Caco-2 (cell line): ENCODE results near the gene SAMM50. TPM values are rescaled to one million over a fixed set of nuclear protein-coding genes. Genes with fewer than 3 reads are reported as not detected.

Source experiments
- BruUV-seq: library from RNA; stranded (reverse); fragments of 400-500 nt; replicated peaks from 2 replicates; lab custom pipeline; 2021; lab: Mats Ljungman, UMichigan
- CTCF ChIA-PET: fragments of 300-600 bp; sonication (Branson Sonifier 250); formaldehyde crosslinking; loops from one replicate; lab custom pipeline; 2022; ENCODE audit warnings: antibody characterized with exemption; lab: Charles Lee
- POLR2A ChIA-PET: fragments of 300-600 bp; sonication (Branson Sonifier 250); formaldehyde crosslinking; loops from one replicate; lab custom pipeline; 2022; ENCODE audit warnings: antibody characterized with exemption; lab: Charles Lee
- DNase-seq, 2 experiments: peaks; one replicate each; pipeline versions ENCODE4 v3.0.0 to v3.0.0-alpha.2; 2020 to 2022
- H3K27me3 ChIP-seq: replicated peaks from 2 replicates; pipeline ENCODE4 v1.6.0; 2011; ENCODE audit warnings: low read length; ENCODE audit not compliant: control insufficient read depth, insufficient read depth
- H3K36me3 ChIP-seq: 2 replicates; pipeline ENCODE4 v1.5.1; 2011; ENCODE audit warnings: low read length; ENCODE audit not compliant: control insufficient read depth, insufficient read depth
- H3K4me1 ChIP-seq: fragments of 250-450 bp; sonication (Bioruptor Pico); 2 replicates; pipeline ENCODE4 v1.5.1; 2020; ENCODE audit warnings: mild to moderate bottlenecking
- H3K4me3 ChIP-seq: 2 replicates; pipeline ENCODE4 v1.5.1; 2011; ENCODE audit warnings: low read depth, mild to moderate bottlenecking, control low read depth, low read length
- H3K9me3 ChIP-seq: fragments of 250-450 bp; sonication (Bioruptor Pico); 2 replicates; pipeline ENCODE4 v1.5.1; 2020; ENCODE audit warnings: mild to moderate bottlenecking, moderate library complexity
- H3K27ac Mint-ChIP-seq: one replicate; pipeline ENCODE4 v1.8.0; 2022; ENCODE audit warnings: mixed read lengths; ENCODE audit not compliant: unreplicated experiment
- H3K27me3 Mint-ChIP-seq: one replicate; pipeline ENCODE4 v1.8.0; 2022; ENCODE audit warnings: mixed read lengths; ENCODE audit not compliant: insufficient read depth, unreplicated experiment
- H3K36me3 Mint-ChIP-seq: one replicate; pipeline ENCODE4 v1.8.0; 2022; ENCODE audit warnings: mild to moderate bottlenecking, mixed read lengths; ENCODE audit not compliant: insufficient read depth, unreplicated experiment
- H3K4me1 Mint-ChIP-seq: one replicate; pipeline ENCODE4 v1.8.0; 2022; ENCODE audit warnings: low read depth, mixed read lengths; ENCODE audit not compliant: unreplicated experiment
- H3K4me3 Mint-ChIP-seq: one replicate; pipeline ENCODE4 v1.8.0; 2022; ENCODE audit warnings: mild to moderate bottlenecking, moderate library complexity, mixed read lengths; ENCODE audit not compliant: unreplicated experiment
- H3K9me3 Mint-ChIP-seq: one replicate; pipeline ENCODE4 v1.8.0; 2022; ENCODE audit warnings: mixed read lengths; ENCODE audit not compliant: unreplicated experiment
- intact Hi-C: fragments of 100-400 bp; cut with micrococcal nuclease; formaldehyde crosslinking; loops from one replicate; pipeline ENCODE4 v1.10.0; 2022; ENCODE audit not compliant: unreplicated experiment
- total RNA-seq: library from RNA; stranded (reverse); gene quantifications from 2 replicates; pipeline ENCODE4 v1.2.3, GENCODE V29; 2022
- TF ChIP-seq, protein P1 (sequence below), 2 experiments: fragments of 200-600 bp in 1 of 2; IDR thresholded peaks; 1 replicate in 1 of 2; 2 replicates in 1 of 2; pipeline versions ENCODE4 v1.5.1 to v1.8.0; 2011 to 2022; ENCODE audit warnings: antibody characterized with exemption in 1 of 2, control low read depth in 1 of 2, inconsistent platforms in 1 of 2, low read depth in 1 of 2, low read length in 1 of 2, mild to moderate bottlenecking in 1 of 2, moderate library complexity in 1 of 2; ENCODE audit not compliant: insufficient read depth in 1 of 2, severe bottlenecking in 1 of 2, unreplicated experiment in 1 of 2

SAMM50 gene
- total RNA-seq, 1 experiment from 2014 or later: 66.4 TPM

DNA sequence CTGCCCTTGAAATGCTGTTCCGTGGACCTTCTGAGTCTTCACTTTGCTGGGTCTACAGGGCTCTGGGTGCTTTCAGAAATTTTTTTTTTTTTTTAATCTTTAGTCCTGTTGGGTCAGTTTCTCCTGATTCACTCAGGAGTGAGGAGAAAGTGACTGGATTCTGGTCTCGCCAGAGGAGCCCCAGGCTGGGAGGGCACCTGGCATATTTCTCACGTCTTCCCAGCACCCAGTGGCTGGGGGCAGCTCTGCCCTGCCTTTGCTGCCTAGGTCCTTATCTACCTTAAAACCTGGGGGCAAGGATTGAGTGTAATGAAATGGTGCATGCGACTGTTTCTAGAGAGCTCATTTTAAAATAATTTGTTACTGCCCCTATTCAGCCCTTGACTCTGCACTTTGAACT, 23.3 kb downstream of the SAMM50 start:
- H3K27me3 Mint-ChIP-seq: no peaks in the 10 kb centered on the region
- POLR2A ChIA-PET: no interaction called here
- H3K27ac Mint-ChIP-seq: no peak overlapping the region
- H3K4me3 Mint-ChIP-seq: no peak overlapping the region
- peaks cover 2% of the 10 kb centered on the region; the same call in 1 of the 2 replicates for H3K36me3 ChIP-seq
- no peaks in the 10 kb centered on the region for H3K27me3 ChIP-seq
- H3K4me3 ChIP-seq: no peak overlapping the region
- H3K36me3 Mint-ChIP-seq: peaks cover 56% of the 10 kb centered on the region
- no peak for DNase-seq
- intact Hi-C loops: no loop called here
- no peaks in the 10 kb centered on the region for H3K4me1 ChIP-seq
- CTCF ChIA-PET: no interaction called here
- TF ChIP-seq, protein P1, sequence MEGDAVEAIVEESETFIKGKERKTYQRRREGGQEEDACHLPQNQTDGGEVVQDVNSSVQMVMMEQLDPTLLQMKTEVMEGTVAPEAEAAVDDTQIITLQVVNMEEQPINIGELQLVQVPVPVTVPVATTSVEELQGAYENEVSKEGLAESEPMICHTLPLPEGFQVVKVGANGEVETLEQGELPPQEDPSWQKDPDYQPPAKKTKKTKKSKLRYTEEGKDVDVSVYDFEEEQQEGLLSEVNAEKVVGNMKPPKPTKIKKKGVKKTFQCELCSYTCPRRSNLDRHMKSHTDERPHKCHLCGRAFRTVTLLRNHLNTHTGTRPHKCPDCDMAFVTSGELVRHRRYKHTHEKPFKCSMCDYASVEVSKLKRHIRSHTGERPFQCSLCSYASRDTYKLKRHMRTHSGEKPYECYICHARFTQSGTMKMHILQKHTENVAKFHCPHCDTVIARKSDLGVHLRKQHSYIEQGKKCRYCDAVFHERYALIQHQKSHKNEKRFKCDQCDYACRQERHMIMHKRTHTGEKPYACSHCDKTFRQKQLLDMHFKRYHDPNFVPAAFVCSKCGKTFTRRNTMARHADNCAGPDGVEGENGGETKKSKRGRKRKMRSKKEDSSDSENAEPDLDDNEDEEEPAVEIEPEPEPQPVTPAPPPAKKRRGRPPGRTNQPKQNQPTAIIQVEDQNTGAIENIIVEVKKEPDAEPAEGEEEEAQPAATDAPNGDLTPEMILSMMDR (IDR thresholded peaks at IDR 0.05; ENCODE audit: insufficient read depth in 1 of 2, low read depth in 1 of 2, low read length in 1 of 2, severe bottlenecking in 1 of 2, unreplicated experiment in 1 of 2): no peak
- H3K4me1 Mint-ChIP-seq: no peaks in the 10 kb centered on the region
- BruUV-seq: no TSS peak
- no peaks in the 10 kb centered on the region for H3K9me3 Mint-ChIP-seq
- no peaks in the 10 kb centered on the region for H3K9me3 ChIP-seq

DNA sequence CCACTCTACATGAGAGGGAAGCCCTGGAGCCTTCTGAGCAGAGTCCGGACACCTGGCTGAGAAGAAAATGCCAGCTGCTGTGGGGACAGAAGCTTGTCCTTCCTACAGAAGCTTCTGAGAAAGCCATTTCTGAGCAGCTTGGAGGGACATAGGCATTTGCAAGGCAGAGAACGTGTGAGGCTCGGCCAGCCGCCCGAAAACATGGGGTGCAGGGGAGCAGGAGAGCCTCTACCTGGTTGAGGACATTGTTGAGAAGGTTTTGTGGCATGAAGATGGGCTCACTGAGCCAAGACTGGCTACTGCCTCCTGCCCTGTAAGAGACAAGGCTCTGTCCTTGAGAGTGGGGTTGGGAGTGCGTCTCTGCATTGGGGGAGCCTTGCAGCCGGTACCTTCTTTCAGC, 25.3 kb downstream of the SAMM50 start:
- peaks cover 46% of the 10 kb centered on the region for H3K36me3 Mint-ChIP-seq
- intact Hi-C loops: no loop called here
- no peak for DNase-seq

DNA sequence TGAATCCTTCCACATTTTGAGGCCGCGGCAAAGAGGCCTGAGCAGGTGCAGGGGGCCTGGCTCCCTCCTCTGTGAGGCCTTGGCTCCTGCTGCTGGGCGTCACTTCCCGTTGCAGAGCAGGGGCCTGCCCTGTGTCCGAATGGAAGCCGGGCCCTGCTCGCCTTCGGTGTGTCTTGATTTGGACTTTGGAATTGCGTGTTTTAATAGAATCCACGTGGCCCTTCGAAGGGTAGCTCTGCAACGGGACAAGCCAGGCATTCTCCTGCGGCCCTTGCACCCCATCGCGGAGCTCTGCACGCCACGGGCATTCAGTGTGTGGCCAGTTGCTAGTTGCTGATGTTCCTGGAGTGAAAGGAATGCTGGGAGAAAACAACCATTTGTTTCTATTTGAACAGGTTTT, 25.8 kb downstream of the SAMM50 start:
- POLR2A ChIA-PET: no interaction called here

More for the DNA sequence above, 25.3 kb downstream of the SAMM50 start:
- Mint-ChIP-seq H3K4me1 (no peaks in the 10 kb centered on the region), H3K27me3 (no peaks in the 10 kb centered on the region), H3K9me3 (no peaks in the 10 kb centered on the region), H3K4me3 (no peak overlapping the region), H3K27ac (peak overlapping the region; percentile 45)
- ChIA-PET CTCF (no interaction called here), POLR2A (no interaction called here)
- Histone ChIP-seq H3K9me3 (no peaks in the 10 kb centered on the region), H3K27me3 (no peaks in the 10 kb centered on the region), H3K4me1 (no peaks in the 10 kb centered on the region), H3K36me3 (peaks cover 2% of the 10 kb centered on the region; the same call in 1 of the 2 replicates), H3K4me3 (no peak overlapping the region)
- BruUV-seq: no TSS peak
- TF ChIP-seq, protein P1 (IDR thresholded peaks at IDR 0.05; ENCODE audit: insufficient read depth in 1 of 2, low read depth in 1 of 2, low read length in 1 of 2, severe bottlenecking in 1 of 2, unreplicated experiment in 1 of 2): no peak

More for the DNA sequence above, 25.8 kb downstream of the SAMM50 start:
- intact Hi-C loops: no loop called here
- no TSS peak for BruUV-seq
- no peak for DNase-seq
- Mint-ChIP-seq H3K4me3 (no peak overlapping the region), H3K4me1 (no peaks in the 10 kb centered on the region), H3K9me3 (no peaks in the 10 kb centered on the region), H3K27ac (no peak overlapping the region), H3K27me3 (no peaks in the 10 kb centered on the region), H3K36me3 (peaks cover 44% of the 10 kb centered on the region)
- Histone ChIP-seq H3K4me3 (no peak overlapping the region), H3K9me3 (no peaks in the 10 kb centered on the region), H3K4me1 (no peaks in the 10 kb centered on the region), H3K27me3 (no peaks in the 10 kb centered on the region), H3K36me3 (peaks cover 2% of the 10 kb centered on the region; the same call in 1 of the 2 replicates)
- CTCF ChIA-PET: no interaction called here
- TF ChIP-seq, protein P1 (IDR thresholded peaks at IDR 0.05; ENCODE audit: insufficient read depth in 1 of 2, low read depth in 1 of 2, low read length in 1 of 2, severe bottlenecking in 1 of 2, unreplicated experiment in 1 of 2): no peak
